Peyer's patch (tissue), 4 donors: ENCODE data around the gene TIMM13. TPM values are rescaled to one million over a fixed set of nuclear protein-coding genes. Genes with fewer than 3 reads are reported as not detected.

Experiments used
- DNase-seq, 3 donors: peaks; one replicate each; pipeline ENCODE4 v3.0.0-alpha.2; 2017 to 2019
- H3K27ac ChIP-seq, 4 donors: fragments of 200-600 bp; sonication (generic); one replicate each; pipeline ENCODE4 v1.5.1; 2016 to 2019
- H3K27me3 ChIP-seq, 2 donors: fragments of 200-600 bp; sonication (generic); one replicate each; pipeline ENCODE4 v1.5.1; 2019
- H3K36me3 ChIP-seq, 3 donors: fragments of 200-600 bp; sonication (generic); one replicate each; pipeline ENCODE4 v1.5.1; 2016 to 2019
- H3K4me1 ChIP-seq, 4 donors: fragments of 200-600 bp; sonication (generic); one replicate each; pipeline ENCODE4 v1.5.1; 2016 to 2019
- H3K4me3 ChIP-seq, 4 donors: fragments of 200-600 bp; sonication (generic); 1 replicate in 3 of 4; 2 replicates in 1 of 4; pipeline ENCODE4 v1.5.1; 2016 to 2019; ENCODE audit warnings: mild to moderate bottlenecking in 1 of 4
- H3K9me3 ChIP-seq, 4 donors: fragments of 200-600 bp; sonication (generic); one replicate each; pipeline ENCODE4 v1.5.1; 2016 to 2019; ENCODE audit warnings: mild to moderate bottlenecking in 1 of 4
- POLR2A ChIP-seq, 2 donors: fragments of 450-650 bp; IDR thresholded peaks; one replicate each; pipeline ENCODE4 v1.5.1; 2017; ENCODE audit warnings: antibody characterized with exemption in 2 of 2, mild to moderate bottlenecking in 2 of 2, moderate library complexity in 2 of 2
- total RNA-seq, 4 donors: library from RNA; depleted of rRNA; stranded (reverse); fragments of >200 nt; gene quantifications; one replicate each; pipeline ENCODE4 v1.1.0, GENCODE V29; 2016
- TF ChIP-seq, protein P1 (sequence below), 6 experiments: fragments of 450-650 bp in 4 of 6; fragments of 200-600 bp in 2 of 6; sonication (generic) in 1 of 6; IDR thresholded peaks; one replicate each; pipeline ENCODE4 v1.5.1; 2017 to 2019; ENCODE audit warnings: antibody characterized with exemption in 6 of 6, mild to moderate bottlenecking in 3 of 6, moderate library complexity in 1 of 6

The TIMM13 gene
- total RNA-seq, 4 donors from 2014 or later = 28.1 to 44.4 (median 44.0) TPM

DNA sequence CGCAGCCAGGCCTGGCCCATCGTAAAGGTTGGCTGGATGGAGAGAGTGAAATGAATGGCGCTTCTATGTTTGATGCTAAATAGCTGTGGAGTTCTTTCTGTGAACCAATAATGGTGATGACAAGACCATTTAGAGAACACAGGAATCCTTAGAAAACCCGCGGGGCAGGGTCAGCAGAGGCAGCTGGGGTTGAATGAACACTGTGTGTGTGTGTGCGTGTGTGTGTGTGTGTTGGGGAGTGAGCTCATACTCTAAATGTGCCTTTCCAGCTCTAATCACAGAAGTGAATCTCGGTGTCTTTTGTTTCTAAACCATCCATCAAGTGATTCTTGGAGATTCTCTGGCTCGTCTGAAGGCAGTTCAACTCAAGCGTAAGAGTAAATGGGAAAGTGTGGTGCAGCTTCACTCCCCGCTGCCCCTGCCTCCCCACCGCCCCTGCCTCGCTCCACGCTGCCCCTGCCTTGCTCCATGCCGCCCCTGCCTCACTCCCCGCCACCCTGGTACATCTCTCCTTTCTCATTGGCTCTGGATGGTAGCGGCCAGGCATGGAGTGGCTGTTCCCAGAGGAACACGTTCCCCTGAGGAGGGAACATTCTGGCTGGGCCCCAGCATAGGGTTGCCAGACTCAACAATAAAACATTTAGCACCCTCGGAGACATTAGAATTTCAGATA is 46.1 kb downstream of the TIMM13 start:
- Histone ChIP-seq H3K4me3 (no peak overlapping the region), H3K27ac (no peak overlapping the region), H3K27me3 (no peaks in the 10 kb centered on the region), H3K9me3 (no peaks in the 10 kb centered on the region), H3K4me1 (peaks cover 0 to 3% (median 0%) of the 10 kb centered on the region in 4 donors), H3K36me3 (no peaks in the 10 kb centered on the region)
- no peak for DNase-seq
- TF ChIP-seq, protein P1, sequence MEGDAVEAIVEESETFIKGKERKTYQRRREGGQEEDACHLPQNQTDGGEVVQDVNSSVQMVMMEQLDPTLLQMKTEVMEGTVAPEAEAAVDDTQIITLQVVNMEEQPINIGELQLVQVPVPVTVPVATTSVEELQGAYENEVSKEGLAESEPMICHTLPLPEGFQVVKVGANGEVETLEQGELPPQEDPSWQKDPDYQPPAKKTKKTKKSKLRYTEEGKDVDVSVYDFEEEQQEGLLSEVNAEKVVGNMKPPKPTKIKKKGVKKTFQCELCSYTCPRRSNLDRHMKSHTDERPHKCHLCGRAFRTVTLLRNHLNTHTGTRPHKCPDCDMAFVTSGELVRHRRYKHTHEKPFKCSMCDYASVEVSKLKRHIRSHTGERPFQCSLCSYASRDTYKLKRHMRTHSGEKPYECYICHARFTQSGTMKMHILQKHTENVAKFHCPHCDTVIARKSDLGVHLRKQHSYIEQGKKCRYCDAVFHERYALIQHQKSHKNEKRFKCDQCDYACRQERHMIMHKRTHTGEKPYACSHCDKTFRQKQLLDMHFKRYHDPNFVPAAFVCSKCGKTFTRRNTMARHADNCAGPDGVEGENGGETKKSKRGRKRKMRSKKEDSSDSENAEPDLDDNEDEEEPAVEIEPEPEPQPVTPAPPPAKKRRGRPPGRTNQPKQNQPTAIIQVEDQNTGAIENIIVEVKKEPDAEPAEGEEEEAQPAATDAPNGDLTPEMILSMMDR (IDR thresholded peaks at IDR 0.05) = no peak
- TF ChIP-seq POLR2A (IDR thresholded peaks at IDR 0.05) = no peak

DNA sequence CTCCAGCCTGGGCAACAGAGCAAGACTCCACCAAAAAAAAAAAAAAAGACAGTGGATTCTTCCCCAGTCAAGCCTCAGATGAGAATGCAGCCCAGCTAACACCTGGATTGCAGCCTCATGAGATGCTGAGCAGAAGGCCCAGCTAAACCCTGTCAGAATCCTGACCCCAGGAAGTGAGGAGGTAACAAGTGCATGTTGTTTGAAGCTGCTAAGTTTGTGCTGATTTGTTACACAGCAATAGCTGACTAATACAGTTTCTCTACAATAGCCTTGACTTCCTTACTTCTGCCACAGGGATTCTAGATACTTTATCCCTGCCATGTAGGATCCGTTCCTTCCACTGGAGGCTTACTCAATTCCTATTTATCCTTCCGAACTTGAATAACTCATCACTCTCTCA is 46.8 kb downstream of the TIMM13 start:
- Histone ChIP-seq H3K27ac (no peak overlapping the region), H3K4me1 (peaks cover 0 to 3% (median 0%) of the 10 kb centered on the region in 4 donors), H3K9me3 (no peaks in the 10 kb centered on the region), H3K4me3 (no peak overlapping the region), H3K27me3 (no peaks in the 10 kb centered on the region), H3K36me3 (no peaks in the 10 kb centered on the region)
- no peak for DNase-seq
- no peak for TF ChIP-seq POLR2A (IDR thresholded peaks at IDR 0.05)
- TF ChIP-seq, protein P1 (IDR thresholded peaks at IDR 0.05) = no peak

DNA sequence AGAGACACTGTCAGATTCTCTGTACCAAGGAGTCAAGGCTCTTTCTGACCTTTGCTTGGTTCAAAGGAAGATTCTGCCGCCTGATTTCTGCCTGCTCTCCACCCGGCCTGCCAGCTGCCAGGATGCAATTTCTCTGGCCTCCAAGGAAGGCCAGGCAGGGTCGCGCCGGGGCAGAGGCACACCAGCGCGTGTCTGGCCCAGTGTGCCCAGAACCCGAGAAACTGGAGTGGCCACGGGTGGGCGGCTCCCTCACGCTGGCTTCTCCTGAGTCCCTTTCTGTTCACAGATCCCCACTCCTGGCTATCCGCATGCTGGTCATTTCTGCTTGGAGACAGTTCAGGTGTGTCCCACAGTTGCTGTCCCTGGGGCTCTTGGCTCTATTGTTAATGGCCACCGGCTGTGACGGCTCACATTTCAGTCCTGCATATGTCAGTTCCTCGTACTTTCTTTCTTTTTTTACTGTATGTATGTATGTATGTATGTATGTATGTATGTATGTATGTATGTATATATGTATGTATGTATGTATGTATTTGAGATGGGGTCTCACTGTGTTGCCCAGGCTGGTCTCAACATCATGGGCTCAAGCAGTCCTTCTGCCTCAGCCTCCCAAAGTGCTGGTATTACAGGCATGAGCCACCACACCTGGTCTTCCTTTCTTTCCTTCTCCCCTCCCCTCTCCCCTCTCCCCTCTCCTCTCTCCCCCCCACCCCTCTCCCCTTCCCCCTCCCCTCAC is 50.4 kb downstream of the TIMM13 start:
- no peaks in the 10 kb centered on the region for H3K9me3 ChIP-seq
- H3K4me3 ChIP-seq = no peak overlapping the region

More for the DNA sequence above, 50.4 kb downstream of the TIMM13 start:
- TF ChIP-seq, protein P1 (IDR thresholded peaks at IDR 0.05) = no peak
- no peak for TF ChIP-seq POLR2A (IDR thresholded peaks at IDR 0.05)
- Histone ChIP-seq H3K27ac (no peak overlapping the region), H3K36me3 (no peaks in the 10 kb centered on the region), H3K27me3 (no peaks in the 10 kb centered on the region), H3K4me1 (no peaks in the 10 kb centered on the region)
- no peak for DNase-seq

Other genes starting within 250 kb of the TIMM13 start
- 100 to 1,000 TPM; 156 to 298 (median 227) TPM for gene PLEKHJ1, start 191.3 kb downstream of the TIMM13 start, total RNA-seq
- 100 to 1,000 TPM in 1 of 4 donors, 10 to 100 TPM in 3; 38.7 to 133 (median 72.3) TPM for gene SF3A2, start 190.8 kb downstream of the TIMM13 start, total RNA-seq
- 1 to 10 TPM in 2 of 4 donors, under 1 TPM in 1, not detected in 1; 0.95 to 4.7 (median 1.6) TPM for gene AMH, start 178.3 kb downstream of the TIMM13 start, total RNA-seq
- not detected for gene JSRP1, start 171.2 kb downstream of the TIMM13 start, total RNA-seq
- 1 to 10 TPM; 1.2 to 5.8 (median 2.6) TPM for gene PEAK3, start 145.4 kb downstream of the TIMM13 start, total RNA-seq
- gene LINGO3, start 119.4 kb downstream of the TIMM13 start, total RNA-seq = 1 to 10 TPM in 1 of 4 donors, under 1 TPM in 1, not detected in 2; 0.54 to 5.0 TPM
- gene LSM7, start 99.0 kb downstream of the TIMM13 start, total RNA-seq = 100 to 1,000 TPM in 2 of 4 donors, 10 to 100 TPM in 2; 59.8 to 152 (median 109) TPM
- 100 to 1,000 TPM; 196 to 448 (median 270) TPM for gene SPPL2B, start 98.9 kb downstream of the TIMM13 start, total RNA-seq
- 1 to 10 TPM in 1 of 4 donors, under 1 TPM in 2, not detected in 1; 0.54 to 2.5 (median 0.85) TPM for gene TMPRSS9, start 67.3 kb downstream of the TIMM13 start, total RNA-seq
- 10 to 100 TPM; 21.0 to 52.8 (median 21.4) TPM for gene LMNB2, start 29.4 kb upstream of the TIMM13 start, total RNA-seq
- 100 to 1,000 TPM in 1 of 4 donors, 10 to 100 TPM in 3; 35.5 to 278 (median 54.9) TPM for gene GADD45B, start 48.5 kb upstream of the TIMM13 start, total RNA-seq